PC-9 (cell line): ENCODE measurements around the gene VWA3B.

Experiments
- CTCF ChIP-seq: fragments of 200-600 bp; sonication (generic); conservative IDR thresholded peaks from 2 replicates; pipeline ENCODE4 v1.6.1; 2017; ENCODE audit warnings: mixed run types, antibody characterized with exemption, mild to moderate bottlenecking, moderate library complexity
- EZH2 ChIP-seq: fragments of 200-600 bp; sonication (generic); IDR thresholded peaks from 2 replicates; pipeline ENCODE4 v1.8.0; 2017; ENCODE audit warnings: antibody characterized with exemption, low read depth

- TF ChIP-seq CTCF (no peak), EZH2 (no peak)
Measured at GRCh38 chr2:98134172-98135005, 47.4 kb downstream of the VWA3B start.
